Stimulated activated CD4-positive, alpha-beta T cell treated with anti-CD3 and anti-CD28 coated beads, Interleukin-4, amount 100 ng/mL, for 48 hours (primary cell): ENCODE data around the gene RBM5.
"Not testable (repeated sequence)": the region's sequence is repeated elsewhere in the genome, so short reads cannot be mapped to it uniquely, and the experiment has no call there.

Source experiments
- DNase-seq, 2 donors: peaks; one replicate each; pipeline ENCODE4 v3.0.0-alpha.2; 2020; ENCODE audit warnings: low read depth in 2 of 2

RBM5 gene

GRCh38 chr3:50088725-50089608 is at the start of gene RBM5:
RBM5 (plus strand) TSS chr3:50088919; CDS start chr3:50090435, 1,516 bp downstream.
- peak; percentile 86 to 93 for DNase-seq

GRCh38 chr3:50044976-50045375 is 43.7 kb upstream of the RBM5 start:
- no peak for DNase-seq

- DNase-seq, result no peak
These were observed 41.3 kb upstream of the RBM5 start for GRCh38 chr3:50047426-50047825.

- no peak for DNase-seq
These were observed 38.4 kb upstream of the RBM5 start for GRCh38 chr3:50050361-50050760.

- no peak for DNase-seq
These were observed 31.0 kb upstream of the RBM5 start for GRCh38 chr3:50057756-50058155.

GRCh38 chr3:50068134-50068533 is 20.6 kb upstream of the RBM5 start:
- no peak for DNase-seq

GRCh38 chr3:50078091-50078490 is 10.6 kb upstream of the RBM5 start:
- no peak for DNase-seq

GRCh38 chr3:50078622-50079021 is 10.1 kb upstream of the RBM5 start:
- DNase-seq, result no peak

- not testable (repeated sequence) for DNase-seq
These were observed 3.8 kb upstream of the RBM5 start for GRCh38 chr3:50084951-50085350.

- DNase-seq, result no peak
These were observed 858 bp downstream of the RBM5 start for GRCh38 chr3:50089609-50089945.

GRCh38 chr3:50090984-50091383 is 2.3 kb downstream of the RBM5 start:
- no peak for DNase-seq

GRCh38 chr3:50095352-50095998 is 6.8 kb downstream of the RBM5 start:
- DNase-seq, result no peak

GRCh38 chr3:50100386-50100785 is 11.7 kb downstream of the RBM5 start:
- DNase-seq, result no peak

GRCh38 chr3:50100956-50101845 is 12.5 kb downstream of the RBM5 start:
- DNase-seq, result no peak

- no peak for DNase-seq
These were observed 13.8 kb downstream of the RBM5 start for GRCh38 chr3:50102558-50102957.

- DNase-seq, result no peak
These were observed 23.0 kb downstream of the RBM5 start for GRCh38 chr3:50111757-50112156.

GRCh38 chr3:50112462-50112861 is 23.7 kb downstream of the RBM5 start:
- DNase-seq, result no peak

GRCh38 chr3:50117120-50117519 is 28.4 kb downstream of the RBM5 start:
- DNase-seq, result no peak

GRCh38 chr3:50118237-50118636 is 29.5 kb downstream of the RBM5 start:
- DNase-seq, result no peak

GRCh38 chr3:50119786-50120185 is 31.1 kb downstream of the RBM5 start:
- DNase-seq, result no peak

- DNase-seq, result no peak
These were observed 31.8 kb downstream of the RBM5 start for GRCh38 chr3:50120364-50121071.
